Activated CD4-positive, alpha-beta T cell treated with anti-CD3 and anti-CD28 coated beads, Interleukin-2, amount 50 U/mL, for 24 hours (primary cell): ENCODE measurements around the gene ADRA2A.

Experiments used
- DNase-seq, 2 donors: peaks; one replicate each; pipeline ENCODE4 v3.0.0-alpha.2; 2020; ENCODE audit warnings: low read depth in 1 of 2, low spot score in 1 of 2

ADRA2A gene

DNA sequence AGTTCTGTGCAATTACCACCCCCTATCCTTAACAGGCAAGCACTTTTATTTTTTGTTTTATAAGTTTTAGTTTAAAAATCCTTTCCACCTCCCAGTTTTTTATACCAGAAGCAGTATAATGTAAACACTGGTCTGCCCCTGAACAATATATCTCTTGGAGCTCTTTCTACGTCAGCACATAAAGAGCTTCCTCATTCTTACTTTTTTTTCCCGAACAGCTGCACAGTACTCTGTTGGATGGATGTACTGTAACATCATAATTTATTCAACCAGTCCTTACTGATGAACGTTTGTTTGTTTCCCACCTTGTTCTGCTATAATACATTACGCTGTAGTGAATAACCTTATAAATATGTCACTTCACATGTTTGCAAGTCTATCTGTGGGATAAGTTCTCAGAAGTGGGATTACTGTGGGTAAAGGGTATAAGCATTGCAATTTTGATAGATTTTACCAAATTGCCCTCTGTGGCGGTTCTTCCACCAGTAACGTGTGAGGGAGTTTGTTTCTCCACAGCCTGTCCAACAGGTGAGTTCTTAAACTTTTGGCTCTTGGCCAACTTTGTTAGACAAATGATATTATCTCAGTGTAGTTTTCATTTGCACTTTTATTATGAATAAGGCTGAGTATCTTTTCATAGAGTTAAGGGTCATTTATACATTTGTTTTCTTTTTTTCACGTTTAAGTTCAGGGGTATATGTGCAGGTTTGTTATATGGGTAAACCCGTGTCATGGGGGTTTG is 32.8 kb downstream of the ADRA2A start:
- no peak for DNase-seq

DNA sequence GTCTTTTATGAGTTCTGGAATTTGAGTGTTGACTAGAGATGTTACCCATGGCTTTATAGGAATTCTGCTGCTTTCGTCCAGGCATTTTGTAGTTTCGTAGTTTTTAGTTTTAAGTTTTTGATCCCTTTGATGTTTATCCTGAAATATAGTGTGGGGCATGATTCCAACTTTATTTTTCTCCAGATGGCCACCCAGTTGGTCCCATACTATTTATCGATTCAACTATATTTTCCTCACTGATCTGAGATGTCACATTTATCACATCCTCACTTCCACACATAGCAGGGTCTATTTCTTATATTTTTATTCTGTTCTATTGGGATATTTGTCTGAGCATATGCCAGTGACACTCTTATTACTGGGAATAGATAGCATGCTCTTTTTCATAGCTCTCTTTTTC is 33.9 kb downstream of the ADRA2A start:
- DNase-seq, result no peak

DNA sequence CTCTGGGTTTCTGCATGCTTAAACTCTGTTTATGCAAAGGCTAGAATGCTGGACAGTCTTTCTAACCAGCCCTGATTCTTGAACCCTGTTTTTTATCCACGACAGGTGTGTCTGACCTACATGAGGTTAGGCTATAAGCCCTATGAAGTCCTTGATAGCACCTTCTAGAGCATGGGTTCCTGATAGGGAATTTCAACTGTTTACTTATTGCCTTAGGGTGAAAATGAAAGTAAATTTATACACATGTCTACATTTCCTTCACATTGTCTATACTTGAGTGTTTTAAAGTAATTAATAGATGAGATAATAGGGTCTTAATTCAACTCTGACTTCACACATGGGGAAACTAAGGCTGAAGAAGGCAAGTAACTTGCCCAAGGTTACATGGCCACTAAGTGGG is 35.5 kb downstream of the ADRA2A start:
- no peak for DNase-seq

DNA sequence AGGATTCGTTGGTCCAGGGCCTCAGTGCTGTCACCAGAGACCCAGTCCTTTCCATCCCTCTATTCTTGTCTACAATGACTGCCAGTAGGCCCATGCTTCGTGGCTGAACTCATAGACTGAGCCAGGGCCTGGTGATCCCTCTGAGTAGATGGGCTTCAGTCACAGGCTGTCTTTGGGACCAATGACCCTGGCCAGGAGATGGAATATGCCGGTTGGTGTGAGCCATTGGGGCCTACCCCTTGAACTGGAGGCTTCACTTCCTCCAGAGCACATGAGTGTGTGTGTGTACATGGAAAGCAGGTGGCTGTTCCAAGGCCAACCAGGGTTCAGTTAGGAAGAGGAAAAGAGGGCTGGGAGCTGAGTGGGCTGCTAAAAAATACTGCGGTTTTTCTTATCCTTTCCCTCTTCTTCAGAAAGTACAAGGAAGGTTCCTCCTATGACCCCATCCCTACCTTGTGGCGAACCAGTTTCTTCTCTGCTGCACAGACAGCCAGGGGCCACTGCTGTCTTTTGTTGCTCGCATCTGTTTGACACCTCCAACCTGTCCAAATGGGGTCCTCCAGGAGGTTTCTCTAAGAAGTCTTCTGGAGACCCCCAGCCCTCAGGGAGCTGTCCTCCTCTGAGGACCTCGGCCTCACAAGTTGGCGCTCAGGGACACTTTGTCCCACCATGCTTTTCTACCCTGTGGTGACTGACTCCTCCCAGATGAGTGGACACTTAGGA is 36.6 kb downstream of the ADRA2A start:
- no peak for DNase-seq

DNA sequence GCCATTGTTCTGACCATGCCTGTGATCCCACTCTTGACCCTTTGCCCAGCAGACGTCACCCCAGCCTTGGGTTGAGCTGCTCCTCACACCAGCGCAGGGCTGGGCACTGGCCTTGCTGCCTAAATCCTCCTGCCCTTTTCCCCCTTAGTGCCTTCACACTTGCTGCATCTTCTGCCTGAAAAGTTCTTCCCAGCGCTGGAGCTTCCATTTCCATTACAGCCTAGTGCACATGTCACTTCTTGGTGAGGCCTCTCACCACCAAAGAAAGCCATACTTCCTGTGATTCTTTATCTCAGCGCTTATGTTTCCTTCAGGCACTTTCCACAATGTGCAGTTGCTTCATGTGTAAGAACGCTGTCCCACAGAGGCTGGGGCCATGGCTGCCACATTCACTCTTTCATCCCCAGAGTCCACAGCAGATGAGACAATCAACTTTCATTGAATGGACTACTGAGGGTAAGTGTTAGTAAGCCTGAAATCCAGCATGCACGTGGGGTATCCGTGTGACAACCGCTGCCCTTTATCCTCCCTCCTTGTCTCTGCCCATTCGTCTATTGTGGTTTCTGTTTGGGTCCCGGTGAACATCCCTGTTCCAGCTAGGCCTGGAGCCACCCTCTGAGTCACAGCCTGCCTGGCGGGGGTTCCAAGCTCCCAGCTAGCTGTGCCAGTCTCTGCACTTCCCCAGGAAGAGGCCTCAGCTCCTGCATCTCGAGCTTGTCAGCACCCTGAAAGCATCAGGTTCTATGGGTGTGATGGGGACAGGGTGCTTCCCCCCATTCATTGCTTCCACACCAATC is 37.3 kb downstream of the ADRA2A start:
- DNase-seq, result no peak

DNA sequence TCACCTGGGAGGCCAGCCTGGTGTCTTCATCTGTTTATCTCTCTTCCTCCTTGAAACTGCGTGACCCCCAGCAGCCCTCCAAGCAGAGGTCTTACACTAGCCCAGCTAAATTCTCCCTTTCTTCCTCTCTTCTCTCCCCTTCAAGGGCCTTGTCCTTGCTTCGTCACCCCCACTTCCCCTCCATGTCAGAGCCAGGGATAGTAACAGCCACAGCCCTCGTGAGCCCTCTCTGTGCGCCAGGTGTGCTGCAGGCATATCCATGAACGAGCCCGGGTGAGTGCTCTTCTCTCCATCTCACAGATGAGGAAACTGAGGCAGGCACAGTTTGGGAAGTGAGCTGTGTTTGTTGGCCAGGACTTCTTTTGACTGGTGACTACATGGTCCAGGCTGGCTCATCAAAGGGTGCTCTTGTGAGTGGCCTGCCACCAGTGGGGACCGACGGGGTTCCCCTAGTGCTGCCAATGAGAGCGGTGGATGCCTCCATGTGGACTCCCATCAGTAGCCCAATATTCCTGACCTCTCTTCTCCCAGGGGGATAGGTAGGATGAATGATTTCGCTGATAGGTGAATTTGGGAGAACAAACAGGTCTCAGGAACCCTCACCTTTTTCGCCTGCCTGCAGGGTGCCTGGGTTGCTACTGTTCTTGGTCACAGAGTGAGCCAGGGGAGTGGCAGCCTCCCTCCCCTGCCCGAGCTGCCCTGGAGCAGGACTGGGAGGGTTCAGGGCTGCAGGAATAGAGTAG is 38.1 kb downstream of the ADRA2A start:
- no peak for DNase-seq

DNA sequence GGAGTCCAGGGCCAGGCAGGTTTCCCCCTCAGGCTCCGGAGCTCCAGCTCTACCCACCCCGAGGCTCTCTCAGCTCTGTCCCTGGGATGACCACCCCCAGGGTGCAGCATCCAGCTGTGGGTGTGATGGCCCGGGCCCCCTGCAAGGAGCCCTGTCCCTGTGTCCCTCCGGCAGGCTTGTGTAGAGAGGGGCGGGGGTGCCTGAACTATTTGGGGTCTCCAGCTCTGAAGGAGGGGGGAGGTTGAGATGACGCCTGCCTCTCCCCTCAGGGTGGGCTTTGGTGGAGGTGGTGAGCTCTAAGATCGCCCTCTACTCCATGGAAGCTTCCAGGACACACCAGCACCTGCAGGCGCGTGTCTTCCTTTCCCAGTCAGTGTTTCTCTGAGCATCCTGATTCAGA is 39.4 kb downstream of the ADRA2A start:
- DNase-seq, result no peak

DNA sequence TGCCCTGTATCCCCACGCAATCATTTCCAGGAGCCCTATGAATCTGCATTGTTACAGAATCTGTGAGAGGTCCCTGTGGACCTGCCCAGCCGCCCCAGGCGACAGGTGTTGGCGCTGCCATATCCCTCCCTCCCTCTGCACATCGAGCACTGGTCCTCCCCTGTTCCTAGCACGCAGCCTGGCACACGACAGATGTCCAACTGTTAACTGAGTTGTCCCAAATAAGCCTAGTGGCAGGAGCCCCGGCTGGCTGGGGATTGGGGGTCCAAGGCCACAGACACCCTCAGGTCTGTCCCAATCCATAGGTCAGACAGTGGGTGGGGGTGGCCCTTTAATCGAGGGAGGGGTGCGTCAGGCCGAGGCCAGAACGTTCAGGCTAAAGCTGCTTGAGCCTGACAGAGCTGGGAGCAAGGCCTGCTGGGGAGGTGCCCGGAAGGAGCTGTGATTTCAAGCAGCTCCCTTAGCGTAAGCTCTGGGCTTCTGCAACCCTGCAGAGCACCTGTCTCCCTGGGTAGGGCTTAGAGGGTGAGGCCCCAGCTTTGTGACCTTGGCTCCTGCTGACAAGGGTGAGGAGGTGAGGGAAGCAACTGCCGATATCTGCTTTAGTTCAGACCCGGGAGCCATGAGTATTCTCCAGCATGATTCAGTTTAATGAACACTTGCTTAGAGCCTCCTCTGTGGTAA is 40.1 kb downstream of the ADRA2A start:
- DNase-seq, result no peak

DNA sequence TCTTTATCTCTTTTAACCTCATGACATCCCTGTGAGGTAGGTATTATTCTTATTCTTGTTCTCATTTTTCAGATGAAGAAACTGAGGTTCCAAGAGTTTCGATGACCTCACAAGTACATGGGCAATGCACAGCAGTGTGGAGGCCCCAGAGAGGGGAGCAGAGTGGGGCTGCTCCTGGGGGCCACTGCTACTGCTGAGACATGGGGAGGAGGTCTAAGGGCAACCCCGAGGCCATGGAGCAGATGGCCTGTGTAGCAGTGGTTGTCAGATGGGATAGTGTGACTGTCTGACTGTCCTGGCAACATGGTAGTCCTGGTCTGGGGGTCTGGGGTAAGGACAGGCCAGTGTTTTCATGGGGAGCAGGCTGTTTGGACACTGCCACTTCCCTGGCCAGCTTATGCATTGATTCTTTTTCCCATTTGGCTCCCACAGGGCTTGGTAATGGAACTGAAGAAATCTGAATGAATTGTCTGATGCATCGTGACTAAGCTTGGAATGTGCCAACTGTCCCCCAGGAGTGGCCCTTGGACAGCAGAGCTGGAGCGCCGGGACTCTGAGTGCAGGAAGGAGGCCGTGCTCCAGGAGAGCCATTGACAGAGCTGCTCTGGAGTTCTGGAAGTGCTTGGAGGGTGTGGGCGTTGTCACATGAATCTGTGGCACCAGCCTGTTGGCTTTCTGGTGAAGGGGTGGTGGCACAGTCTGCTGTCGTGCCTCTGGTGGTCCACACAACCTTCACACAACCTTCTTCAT is 40.9 kb downstream of the ADRA2A start:
- no peak for DNase-seq

DNA sequence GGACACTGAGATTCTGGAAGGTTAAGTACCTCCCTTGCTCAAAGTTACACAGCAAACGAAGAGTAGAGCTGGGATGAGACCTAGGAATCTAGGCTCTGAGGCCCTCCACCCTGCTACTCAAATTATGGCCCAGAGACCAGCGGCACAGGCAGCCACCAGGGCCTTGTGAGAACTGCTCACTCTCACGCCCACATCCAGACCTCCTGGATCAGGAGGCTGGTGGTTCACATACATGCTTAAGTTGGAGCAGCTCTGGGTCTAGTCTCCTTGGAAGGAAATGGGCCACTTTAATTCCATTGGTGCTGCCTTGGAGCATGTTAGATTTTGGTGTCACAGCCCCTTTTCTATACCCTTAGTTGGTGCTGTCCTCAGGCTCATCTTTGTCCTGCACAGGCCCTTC is 41.9 kb downstream of the ADRA2A start:
- DNase-seq, result no peak

DNA sequence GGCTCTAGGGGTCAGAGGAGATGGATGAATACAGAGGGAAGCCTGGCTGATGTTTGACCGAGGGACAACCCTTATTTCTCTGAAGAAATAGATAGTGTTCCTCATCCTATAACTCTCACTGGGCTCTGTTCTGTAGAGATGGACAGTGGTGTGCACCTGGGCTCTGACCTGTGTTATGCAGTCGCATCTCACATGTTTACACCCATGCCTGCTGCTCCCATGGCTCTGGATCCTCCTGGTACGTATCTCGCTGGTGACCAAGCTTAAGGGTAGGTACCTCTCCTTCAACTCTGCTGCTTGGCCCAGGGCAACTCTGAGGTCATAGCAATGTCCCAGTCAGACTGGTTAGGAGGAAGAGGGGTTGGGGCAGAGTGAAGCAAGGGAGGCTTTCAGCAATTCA is 42.8 kb downstream of the ADRA2A start:
- no peak for DNase-seq

DNA sequence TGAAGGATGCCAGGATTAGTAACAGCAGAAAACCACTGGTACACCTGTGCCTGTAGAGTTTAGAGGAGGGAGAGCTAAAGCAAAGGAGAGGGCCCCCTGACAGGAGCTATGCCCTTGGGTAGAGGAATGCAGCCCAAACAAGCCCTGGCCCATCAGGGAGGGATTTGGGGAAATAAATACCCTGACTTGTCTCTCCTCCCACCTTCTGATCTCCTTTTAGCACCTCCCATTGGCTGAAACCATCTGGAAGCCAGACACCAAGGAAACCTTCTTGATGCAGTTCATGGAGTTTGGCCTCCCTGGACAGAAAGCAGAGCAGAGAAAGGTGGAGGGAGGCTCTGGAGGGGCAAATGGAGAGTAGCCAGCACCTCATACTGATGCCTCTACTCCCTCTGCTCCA is 45.3 kb downstream of the ADRA2A start:
- DNase-seq, result no peak

DNA sequence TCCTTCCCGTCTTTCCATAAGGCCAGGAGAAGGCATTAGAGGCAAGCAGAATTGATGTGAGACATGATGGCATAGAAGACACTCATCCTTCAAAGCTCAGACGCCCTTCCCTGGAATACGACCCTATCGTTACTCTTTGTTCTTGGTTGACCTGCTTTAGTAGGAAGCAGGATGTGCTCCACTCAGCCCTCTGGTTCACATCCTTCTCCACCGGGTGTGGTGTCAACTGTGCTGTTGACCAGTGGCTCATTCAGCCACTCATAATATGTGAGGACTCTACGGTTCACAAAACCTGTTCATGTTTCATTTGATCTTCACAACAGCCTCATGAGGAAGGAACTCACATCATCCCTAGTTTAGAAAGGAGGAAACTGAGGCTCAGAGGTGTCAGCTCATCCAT is 47.1 kb downstream of the ADRA2A start:
- DNase-seq, result no peak

DNA sequence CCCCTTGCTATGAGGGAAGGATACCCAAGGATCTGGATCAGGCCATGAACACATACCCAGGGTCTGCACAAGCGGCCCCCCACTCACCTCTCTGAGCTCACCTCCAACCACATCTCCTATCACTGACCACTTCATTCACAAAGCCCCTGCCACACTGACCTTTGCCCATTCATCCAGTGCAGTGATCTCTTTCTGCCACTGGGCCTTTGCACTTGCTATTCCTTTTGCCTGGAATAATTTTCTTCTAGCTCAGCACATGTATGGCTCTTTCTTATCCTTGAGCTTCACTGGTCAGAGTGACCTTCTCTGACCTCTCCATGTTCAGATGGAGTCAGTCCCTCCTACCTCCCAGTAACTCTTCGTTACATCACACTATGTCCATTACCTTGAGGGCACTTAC is 48.3 kb downstream of the ADRA2A start:
- DNase-seq, result no peak

DNA sequence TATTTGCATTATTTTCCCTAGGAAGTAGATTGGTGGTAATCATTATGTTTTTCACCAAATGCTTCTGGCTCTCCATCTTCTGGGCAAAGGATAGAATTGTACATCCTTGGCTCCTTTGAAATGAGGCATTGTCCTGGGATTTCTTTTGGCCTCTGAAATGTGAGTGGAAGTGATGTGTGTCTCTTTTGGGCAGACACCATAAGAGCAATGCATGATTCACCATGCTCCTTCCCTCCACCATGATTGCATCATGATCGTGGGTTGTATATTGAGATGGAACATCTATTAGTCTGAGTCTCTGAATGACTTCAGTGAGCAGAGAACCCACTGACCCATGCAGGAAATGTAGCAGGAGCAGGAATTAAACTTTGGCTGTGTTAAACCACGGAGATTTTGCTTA is 49.2 kb downstream of the ADRA2A start:
- no peak for DNase-seq

DNA sequence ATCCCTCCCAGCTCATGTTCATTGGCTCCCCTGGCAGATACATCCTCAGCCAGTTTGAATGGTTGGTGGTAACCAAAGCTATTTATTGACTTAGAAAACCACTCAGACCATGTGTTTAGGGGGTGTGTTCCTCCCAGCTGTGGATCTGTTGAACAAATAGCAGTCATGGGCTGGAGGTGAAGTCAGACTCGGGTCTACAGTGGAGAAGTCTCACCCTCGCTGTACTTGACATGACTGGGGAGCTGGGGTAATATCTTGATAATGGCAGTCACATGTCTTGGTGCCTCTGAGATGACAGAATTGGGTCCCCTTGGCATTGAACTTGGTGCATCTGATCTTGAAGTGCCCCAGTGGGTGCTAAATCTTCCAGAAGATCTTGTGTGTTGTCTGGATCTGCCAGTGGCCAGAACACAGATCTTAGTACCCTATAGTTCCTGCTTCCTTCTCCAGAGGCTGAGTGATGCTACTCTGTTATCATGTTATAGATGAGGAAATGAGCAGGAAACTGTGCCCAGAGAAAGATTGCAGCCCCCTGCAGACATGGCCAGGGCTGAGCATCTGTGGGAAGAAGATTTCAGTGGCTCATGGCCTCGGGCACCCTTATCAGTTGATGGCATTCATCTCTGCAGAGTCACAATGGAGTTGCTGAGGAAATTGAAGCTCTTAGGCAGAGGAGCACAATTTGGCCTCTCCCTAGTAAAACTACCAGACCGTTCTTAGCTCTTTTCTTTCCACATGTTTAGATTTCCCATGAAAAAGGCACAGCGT is 50.4 kb downstream of the ADRA2A start:
- DNase-seq, result no peak

DNA sequence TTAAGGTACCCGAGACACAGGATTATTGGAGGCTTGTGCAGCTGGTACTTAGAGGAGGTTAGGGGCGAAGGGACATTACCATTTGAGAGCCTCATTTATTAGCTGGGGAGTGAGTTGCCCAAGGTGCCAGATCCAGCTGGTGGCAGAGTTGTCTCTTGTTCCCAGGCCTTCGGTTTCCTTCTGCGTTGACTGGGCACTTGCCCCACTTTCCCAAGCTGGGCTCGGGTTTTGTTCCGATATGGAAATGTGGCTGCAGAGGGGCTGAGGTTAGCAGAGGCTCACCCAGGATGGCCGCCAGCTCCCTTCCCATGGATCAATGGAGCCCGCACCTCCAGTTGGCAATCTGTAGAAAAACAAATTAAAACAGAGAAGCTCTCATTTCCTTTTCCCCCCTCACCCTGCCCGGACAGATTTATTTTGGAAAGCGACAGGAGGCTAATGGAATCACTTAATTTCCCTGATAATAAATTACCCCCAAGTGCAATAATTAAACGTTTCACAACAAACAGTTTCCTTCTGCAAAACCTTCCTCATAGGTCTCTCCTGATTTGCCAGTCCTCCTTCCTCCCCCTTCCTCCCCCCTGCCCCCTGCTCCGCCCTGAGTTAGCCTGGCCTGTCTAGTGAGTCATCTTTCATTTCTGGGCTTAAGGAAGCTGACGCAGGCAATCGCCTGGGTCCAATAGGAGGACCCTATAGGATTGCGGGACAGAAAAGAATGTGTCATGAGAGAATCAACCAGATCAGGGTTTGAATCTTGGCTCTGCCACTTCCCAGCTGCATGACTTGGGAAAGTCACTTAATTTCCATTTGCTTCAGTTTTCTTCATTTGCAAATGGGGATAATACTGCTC is 51.7 kb downstream of the ADRA2A start:
- no peak for DNase-seq

DNA sequence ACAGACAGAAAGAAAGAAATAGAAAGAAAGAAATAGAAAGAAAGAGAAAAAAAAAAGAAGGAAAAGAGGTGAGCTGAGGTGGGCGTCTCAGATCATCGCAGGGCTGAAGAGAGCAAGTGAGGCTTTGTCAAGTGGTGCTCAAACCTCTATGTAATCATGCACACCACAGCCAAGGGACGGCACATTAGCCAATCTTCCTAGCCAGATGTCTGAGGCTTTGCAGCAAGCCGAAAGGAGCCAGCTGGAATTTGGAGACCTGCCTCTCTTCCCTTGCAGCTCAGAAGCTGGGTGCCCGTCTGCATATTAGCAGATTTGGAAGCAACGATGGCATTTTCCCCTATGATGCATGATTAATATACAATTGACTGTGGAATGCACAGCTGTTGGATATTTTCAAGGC is 52.5 kb downstream of the ADRA2A start:
- DNase-seq, result no peak
